HL-60 (cell line): ENCODE results near the gene SSX2IP.

ENCODE experiments used
- GABPA ChIP-seq: IDR thresholded peaks from 2 replicates; pipeline ENCODE4 v1.6.1; 2012; ENCODE audit warnings: low read depth
- POLR2AphosphoS5 ChIP-seq: IDR thresholded peaks from 2 replicates; pipeline ENCODE4 v1.6.1; 2012; ENCODE audit warnings: low read depth
- SPI1 ChIP-seq: IDR thresholded peaks from 2 replicates; pipeline ENCODE4 v1.6.1; 2012; ENCODE audit warnings: low read depth, mild to moderate bottlenecking, borderline replicate concordance
- TF ChIP-seq, protein P1 (sequence below): IDR thresholded peaks from one replicate; pipeline ENCODE4 v1.5.1; 2011; ENCODE audit warnings: low read length, control low read depth, inconsistent platforms; ENCODE audit not compliant: insufficient read depth
- TF ChIP-seq, protein P2 (sequence below): IDR thresholded peaks from 2 replicates; pipeline ENCODE4 v1.6.1; 2012; ENCODE audit warnings: low read depth; ENCODE audit not compliant: insufficient replicate concordance

DNA sequence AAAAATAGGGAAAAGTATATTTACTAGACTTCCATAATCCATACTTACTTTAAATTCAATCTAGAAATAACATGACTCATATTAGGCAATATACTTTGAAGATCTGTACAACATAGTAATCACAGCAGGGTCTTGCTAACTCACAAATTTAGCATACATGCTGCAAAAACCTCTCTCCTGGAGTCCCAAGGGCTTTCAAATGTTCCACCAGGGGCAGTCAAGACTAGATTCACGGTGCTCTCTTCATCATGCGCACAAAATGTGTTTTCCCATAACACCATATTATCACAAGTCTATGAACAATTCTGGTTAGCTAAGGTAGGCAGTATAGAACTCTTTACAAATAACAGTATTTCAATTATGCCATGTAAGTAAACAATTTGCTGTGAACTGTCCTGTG is 45.8 kb downstream of the SSX2IP start:
- TF ChIP-seq, protein P1, sequence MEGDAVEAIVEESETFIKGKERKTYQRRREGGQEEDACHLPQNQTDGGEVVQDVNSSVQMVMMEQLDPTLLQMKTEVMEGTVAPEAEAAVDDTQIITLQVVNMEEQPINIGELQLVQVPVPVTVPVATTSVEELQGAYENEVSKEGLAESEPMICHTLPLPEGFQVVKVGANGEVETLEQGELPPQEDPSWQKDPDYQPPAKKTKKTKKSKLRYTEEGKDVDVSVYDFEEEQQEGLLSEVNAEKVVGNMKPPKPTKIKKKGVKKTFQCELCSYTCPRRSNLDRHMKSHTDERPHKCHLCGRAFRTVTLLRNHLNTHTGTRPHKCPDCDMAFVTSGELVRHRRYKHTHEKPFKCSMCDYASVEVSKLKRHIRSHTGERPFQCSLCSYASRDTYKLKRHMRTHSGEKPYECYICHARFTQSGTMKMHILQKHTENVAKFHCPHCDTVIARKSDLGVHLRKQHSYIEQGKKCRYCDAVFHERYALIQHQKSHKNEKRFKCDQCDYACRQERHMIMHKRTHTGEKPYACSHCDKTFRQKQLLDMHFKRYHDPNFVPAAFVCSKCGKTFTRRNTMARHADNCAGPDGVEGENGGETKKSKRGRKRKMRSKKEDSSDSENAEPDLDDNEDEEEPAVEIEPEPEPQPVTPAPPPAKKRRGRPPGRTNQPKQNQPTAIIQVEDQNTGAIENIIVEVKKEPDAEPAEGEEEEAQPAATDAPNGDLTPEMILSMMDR: no peak
- TF ChIP-seq POLR2AphosphoS5 (no peak), GABPA (no peak), SPI1 (no peak)
- TF ChIP-seq, protein P2, sequence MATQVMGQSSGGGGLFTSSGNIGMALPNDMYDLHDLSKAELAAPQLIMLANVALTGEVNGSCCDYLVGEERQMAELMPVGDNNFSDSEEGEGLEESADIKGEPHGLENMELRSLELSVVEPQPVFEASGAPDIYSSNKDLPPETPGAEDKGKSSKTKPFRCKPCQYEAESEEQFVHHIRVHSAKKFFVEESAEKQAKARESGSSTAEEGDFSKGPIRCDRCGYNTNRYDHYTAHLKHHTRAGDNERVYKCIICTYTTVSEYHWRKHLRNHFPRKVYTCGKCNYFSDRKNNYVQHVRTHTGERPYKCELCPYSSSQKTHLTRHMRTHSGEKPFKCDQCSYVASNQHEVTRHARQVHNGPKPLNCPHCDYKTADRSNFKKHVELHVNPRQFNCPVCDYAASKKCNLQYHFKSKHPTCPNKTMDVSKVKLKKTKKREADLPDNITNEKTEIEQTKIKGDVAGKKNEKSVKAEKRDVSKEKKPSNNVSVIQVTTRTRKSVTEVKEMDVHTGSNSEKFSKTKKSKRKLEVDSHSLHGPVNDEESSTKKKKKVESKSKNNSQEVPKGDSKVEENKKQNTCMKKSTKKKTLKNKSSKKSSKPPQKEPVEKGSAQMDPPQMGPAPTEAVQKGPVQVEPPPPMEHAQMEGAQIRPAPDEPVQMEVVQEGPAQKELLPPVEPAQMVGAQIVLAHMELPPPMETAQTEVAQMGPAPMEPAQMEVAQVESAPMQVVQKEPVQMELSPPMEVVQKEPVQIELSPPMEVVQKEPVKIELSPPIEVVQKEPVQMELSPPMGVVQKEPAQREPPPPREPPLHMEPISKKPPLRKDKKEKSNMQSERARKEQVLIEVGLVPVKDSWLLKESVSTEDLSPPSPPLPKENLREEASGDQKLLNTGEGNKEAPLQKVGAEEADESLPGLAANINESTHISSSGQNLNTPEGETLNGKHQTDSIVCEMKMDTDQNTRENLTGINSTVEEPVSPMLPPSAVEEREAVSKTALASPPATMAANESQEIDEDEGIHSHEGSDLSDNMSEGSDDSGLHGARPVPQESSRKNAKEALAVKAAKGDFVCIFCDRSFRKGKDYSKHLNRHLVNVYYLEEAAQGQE: no peak
